Measurements from ENCODE around the gene OOSP4A.

DNA sequence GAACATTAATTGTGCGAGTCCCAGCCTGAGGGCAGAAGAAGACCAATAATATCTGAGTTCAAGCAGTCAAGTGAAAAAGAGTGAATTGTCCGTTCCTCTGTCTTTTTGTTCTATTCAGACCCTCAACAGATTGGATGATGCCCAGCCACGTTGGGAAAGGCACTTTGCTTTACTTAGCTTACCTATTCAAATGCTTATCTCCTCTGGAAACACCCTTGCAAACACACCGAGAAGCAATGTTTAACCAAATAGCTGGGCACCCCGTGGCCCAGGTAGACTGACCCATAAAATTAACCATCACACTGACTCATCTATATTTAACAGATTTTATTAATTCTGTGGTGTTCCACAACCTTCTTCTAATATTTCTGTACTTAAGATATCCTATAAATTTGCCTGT lies 9.3 kb downstream of the OOSP4A start:
- TF ChIP-seq POLR2A (IDR thresholded peaks at IDR 0.05) = no peak
- TF ChIP-seq, protein P1, sequence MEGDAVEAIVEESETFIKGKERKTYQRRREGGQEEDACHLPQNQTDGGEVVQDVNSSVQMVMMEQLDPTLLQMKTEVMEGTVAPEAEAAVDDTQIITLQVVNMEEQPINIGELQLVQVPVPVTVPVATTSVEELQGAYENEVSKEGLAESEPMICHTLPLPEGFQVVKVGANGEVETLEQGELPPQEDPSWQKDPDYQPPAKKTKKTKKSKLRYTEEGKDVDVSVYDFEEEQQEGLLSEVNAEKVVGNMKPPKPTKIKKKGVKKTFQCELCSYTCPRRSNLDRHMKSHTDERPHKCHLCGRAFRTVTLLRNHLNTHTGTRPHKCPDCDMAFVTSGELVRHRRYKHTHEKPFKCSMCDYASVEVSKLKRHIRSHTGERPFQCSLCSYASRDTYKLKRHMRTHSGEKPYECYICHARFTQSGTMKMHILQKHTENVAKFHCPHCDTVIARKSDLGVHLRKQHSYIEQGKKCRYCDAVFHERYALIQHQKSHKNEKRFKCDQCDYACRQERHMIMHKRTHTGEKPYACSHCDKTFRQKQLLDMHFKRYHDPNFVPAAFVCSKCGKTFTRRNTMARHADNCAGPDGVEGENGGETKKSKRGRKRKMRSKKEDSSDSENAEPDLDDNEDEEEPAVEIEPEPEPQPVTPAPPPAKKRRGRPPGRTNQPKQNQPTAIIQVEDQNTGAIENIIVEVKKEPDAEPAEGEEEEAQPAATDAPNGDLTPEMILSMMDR (IDR thresholded peaks at IDR 0.05) = no peak

Data from Peyer's patch (tissue), 4 donors.